GM10248 (cell line): ENCODE measurements around the gene MTMR1.

ENCODE experiments used
- CTCF ChIA-PET: fragments of 300-600 bp; sonication (Branson Sonifier 250); formaldehyde crosslinking; extraction: SDS; loops from one replicate; lab custom pipeline; 2021; ENCODE audit warnings: antibody characterized with exemption; lab: Yijun Ruan, JAX
- POLR2A ChIA-PET: fragments of 350-650 bp; sonication (Branson Sonifier 250); formaldehyde crosslinking; extraction: SDS; loops from one replicate; lab custom pipeline; 2020; ENCODE audit warnings: antibody characterized with exemption; lab: Yijun Ruan, JAX
- DNase-seq: peaks from one replicate; pipeline ENCODE4 v3.0.0; 2012; ENCODE audit errors: extremely low spot score
- TF ChIP-seq, protein P1 (sequence below): IDR thresholded peaks from 2 replicates; pipeline ENCODE4 v1.5.1; 2012; ENCODE audit warnings: mild to moderate bottlenecking, low read depth; ENCODE audit errors: extremely low read depth, missing control alignments, control extremely low read depth

Gene MTMR1

DNA sequence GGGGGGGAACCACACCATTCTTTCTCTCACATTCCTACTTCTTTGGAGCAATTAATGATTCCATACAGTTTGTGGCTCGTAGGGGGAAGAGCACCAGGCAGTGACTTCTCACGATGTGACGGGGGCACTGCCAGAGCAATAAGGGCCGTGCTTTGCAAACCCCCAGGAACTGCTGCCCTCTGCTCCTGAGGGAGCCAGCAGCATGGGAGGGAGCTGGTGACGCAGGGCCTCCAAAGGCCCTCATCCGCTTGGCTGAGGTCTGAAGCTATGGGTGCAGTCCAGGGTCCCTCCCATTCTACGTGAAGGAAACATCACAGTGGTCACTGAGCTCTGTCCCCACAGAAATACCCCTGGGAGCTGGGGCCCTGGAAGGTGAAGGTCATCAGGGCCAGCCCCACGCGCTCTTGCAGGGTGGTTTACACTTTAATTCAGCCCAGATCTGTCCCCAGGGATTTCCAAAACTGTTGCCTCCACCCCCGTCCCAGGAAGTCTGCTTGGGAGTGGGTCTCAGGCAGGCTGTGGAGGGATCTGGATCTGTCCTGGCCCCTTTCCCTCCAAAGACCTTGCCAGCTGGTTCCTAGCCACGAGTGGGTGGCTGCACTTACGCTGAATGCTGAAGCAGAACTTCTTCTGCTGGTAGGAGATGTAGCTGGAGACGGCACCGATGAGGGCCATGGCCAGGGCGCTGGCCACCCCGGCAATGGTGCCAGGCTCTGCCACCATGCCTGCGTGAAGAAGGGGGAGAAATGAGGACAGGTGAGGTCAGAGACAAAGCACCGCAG lies 82.6 kb downstream of the MTMR1 start:
- ChIA-PET POLR2A (no interaction called here), CTCF (interaction anchor here (0.8 to 5.2 kb wide), 2 partner anchors 234 to 306 kb away, joined by 3 to 31 read pairs; no protein-coding TSS in a partner anchor)
- TF ChIP-seq, protein P1, sequence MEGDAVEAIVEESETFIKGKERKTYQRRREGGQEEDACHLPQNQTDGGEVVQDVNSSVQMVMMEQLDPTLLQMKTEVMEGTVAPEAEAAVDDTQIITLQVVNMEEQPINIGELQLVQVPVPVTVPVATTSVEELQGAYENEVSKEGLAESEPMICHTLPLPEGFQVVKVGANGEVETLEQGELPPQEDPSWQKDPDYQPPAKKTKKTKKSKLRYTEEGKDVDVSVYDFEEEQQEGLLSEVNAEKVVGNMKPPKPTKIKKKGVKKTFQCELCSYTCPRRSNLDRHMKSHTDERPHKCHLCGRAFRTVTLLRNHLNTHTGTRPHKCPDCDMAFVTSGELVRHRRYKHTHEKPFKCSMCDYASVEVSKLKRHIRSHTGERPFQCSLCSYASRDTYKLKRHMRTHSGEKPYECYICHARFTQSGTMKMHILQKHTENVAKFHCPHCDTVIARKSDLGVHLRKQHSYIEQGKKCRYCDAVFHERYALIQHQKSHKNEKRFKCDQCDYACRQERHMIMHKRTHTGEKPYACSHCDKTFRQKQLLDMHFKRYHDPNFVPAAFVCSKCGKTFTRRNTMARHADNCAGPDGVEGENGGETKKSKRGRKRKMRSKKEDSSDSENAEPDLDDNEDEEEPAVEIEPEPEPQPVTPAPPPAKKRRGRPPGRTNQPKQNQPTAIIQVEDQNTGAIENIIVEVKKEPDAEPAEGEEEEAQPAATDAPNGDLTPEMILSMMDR = no peak
- DNase-seq = peak; percentile 5

DNA sequence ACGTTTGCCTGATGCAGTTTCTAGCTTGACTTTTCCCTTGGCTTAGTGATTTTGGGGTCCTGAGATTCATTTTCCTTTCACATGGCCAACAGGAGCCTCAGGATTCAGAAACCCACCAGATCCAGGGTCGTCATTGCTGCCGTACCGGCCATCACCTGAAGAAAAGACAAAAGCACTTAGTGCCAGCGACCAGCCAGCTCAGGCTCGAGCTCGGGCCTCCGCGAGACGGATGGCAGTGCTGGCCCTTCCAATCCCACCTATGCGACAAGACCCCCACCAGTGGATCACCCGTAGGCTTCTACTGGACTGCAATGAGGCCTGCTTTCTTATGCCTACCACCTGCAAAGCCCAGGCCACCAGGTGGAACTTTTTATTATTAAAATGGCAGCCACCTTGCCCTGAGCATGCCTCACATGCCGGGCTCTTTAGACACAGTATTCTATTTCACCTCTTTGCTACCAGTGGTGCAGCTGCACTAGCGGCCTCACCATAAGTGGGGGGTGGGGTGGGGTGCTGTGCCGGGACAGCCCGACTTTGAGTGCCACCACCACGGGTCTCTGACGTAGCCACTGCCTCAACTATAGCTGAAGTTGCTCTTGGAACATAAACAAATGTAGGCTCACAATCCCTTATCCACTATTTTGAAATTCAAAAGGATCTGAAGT lies 84.3 kb downstream of the MTMR1 start:
- ChIA-PET CTCF (interaction anchor here (5.2 kb wide), 1 partner anchor 305 kb away, joined by 31 read pairs; no protein-coding TSS in a partner anchor), POLR2A (no interaction called here)
- DNase-seq = peak; percentile 8
- TF ChIP-seq, protein P1 = no peak

DNA sequence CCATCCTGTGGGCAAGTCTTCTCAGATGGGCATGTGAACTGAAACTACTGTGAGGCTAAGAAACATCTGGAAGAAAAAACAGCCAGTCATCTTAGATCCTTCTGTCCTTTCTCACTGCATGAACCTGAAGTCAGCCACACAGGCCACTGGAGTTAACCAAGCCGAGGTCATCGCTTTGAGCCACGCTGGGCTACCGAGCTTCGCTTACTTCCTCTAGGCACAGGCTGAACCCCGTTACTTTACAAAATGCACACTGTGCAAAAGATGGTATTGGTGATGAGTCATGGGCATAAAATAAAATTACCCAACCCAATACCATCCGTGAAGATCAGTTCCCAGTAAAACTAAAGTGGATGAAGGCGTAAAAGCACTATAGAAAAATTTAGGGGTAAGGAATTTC lies 86.2 kb downstream of the MTMR1 start:
- CTCF ChIA-PET = interaction anchor here (5.2 kb wide), 1 partner anchor 303 kb away, joined by 31 read pairs; no protein-coding TSS in a partner anchor
- POLR2A ChIA-PET = no interaction called here
- no peak for DNase-seq
- TF ChIP-seq, protein P1 = no peak

DNA sequence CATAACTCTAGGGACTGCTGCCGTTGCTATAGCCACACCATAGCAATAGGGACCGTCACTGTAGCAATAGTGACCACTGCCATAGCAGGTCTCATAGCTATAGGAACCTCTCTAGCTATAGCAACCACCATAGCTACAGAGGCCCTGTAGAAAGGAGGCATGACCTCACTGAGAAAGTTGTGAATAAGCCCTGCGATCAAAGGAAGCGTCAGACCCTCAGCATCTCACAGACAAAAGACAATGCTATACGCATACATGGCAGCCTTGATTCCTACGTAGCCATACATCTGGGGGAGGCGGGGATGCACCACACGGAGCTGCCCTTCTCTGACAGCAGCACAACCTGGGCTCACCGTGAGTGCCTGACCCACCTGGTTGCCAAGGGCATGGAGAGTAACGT lies 88.5 kb downstream of the MTMR1 start:
- no peak for DNase-seq
- POLR2A ChIA-PET = no interaction called here
- CTCF ChIA-PET = interaction anchor here (1.2 to 1.6 kb wide), 3 partner anchors 9 to 300 kb away, joined by 3 to 9 read pairs (median 4); no protein-coding TSS in a partner anchor
- TF ChIP-seq, protein P1 = no peak

DNA sequence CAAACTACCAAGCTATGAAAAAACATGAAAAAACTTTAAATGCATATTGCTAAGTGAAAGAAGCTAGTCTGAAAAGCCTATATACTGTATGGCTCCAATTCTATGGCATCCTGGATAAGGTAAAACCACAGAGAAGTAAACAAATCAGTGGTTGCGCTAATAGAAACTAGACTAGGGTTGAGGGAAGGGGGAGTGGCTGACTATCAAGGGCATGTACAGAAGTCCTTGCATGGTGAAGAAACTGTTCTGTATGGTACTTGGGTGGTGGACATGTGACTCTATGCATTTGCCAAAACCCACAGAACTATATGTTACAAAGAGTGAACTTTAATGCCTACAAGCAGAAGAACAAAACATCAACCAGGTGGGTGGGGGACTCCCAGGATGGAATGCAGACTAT lies 96.8 kb downstream of the MTMR1 start:
- TF ChIP-seq, protein P1 = no peak
- no peak for DNase-seq
- POLR2A ChIA-PET = no interaction called here
- CTCF ChIA-PET = interaction anchor here (0.6 kb wide), 1 partner anchor 18 kb away, joined by 3 read pairs; no protein-coding TSS in a partner anchor

DNA sequence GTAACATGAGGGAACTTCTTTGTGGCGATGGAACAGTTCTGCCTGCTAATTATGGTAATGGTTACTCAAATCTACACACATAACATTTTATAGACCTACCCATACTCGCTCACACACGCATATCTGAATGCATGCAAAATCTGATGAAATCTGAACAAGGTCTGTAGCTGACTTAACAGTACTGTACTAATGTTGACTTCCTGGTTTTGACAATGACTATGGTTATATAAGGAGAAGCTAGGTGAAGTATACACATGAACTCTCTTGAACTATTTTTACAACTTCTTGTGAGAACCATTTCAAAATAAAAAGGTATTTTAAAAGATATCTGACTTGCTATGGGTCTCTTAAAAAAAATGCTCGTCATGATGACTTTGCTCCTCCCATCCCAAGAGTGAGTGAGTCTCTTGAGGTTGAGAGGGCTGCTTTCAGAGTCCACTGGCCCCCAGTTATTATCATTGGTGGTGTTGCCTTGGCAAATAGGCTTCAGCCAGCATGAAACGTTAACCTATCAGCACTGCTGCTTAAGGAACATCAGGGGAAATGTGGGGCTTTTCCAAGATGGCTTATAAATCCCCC lies 99.8 kb downstream of the MTMR1 start:
- CTCF ChIA-PET = no interaction called here
- TF ChIP-seq, protein P1 = no peak
- no peak for DNase-seq
- POLR2A ChIA-PET = no interaction called here
